LNCAP (cell line): ENCODE results near the gene TXNDC17.

ENCODE experiments used
- TF ChIP-seq, protein P1 (sequence below): fragments of 450-650 bp; IDR thresholded peaks from 2 replicates; pipeline ENCODE4 v1.5.1; 2017; ENCODE audit warnings: mild to moderate bottlenecking

TXNDC17 gene

DNA sequence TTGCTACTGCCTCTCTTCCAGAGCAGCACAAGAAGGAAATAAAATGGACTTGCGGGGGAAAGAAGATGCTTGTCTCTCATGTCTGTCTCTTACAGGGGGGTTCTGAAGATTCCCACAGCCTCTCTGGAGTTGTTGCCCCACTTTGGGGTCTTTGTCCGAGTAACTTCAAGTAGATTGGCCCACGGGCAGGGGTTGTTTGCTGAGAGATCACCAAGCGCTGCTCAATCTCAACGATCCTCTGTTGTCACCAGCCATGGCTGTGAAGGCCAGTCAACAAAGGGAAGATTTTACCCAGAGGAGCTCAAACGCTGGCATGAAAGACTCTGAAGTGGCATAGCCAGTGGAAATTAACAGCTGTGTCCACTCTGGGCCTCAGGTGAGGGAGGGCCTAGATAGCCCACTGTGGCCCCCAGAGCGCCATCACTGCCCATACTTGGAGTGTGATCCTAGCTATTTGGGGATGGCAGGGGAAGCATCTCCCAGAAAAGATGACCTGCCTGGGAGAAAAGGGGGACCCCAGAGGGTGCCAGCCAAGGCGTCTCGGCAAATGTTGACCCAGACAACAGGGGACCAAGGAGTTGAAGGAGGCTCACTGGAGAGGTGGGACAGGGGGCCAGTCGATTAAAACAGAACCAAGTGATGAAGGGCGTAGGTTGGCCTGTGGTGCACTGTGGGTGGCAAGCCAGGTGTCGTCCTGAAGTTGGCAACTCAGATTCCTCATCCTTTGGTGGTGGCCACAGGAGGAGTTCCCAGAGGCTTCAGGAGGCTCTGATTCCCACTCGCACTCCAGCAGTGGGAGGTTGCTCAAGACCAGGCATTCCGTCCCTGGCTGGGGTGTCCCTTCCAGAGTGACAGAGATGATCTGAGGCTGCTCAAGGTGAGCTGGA is 44.3 kb downstream of the TXNDC17 start:
- TF ChIP-seq, protein P1, sequence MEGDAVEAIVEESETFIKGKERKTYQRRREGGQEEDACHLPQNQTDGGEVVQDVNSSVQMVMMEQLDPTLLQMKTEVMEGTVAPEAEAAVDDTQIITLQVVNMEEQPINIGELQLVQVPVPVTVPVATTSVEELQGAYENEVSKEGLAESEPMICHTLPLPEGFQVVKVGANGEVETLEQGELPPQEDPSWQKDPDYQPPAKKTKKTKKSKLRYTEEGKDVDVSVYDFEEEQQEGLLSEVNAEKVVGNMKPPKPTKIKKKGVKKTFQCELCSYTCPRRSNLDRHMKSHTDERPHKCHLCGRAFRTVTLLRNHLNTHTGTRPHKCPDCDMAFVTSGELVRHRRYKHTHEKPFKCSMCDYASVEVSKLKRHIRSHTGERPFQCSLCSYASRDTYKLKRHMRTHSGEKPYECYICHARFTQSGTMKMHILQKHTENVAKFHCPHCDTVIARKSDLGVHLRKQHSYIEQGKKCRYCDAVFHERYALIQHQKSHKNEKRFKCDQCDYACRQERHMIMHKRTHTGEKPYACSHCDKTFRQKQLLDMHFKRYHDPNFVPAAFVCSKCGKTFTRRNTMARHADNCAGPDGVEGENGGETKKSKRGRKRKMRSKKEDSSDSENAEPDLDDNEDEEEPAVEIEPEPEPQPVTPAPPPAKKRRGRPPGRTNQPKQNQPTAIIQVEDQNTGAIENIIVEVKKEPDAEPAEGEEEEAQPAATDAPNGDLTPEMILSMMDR: no peak

DNA sequence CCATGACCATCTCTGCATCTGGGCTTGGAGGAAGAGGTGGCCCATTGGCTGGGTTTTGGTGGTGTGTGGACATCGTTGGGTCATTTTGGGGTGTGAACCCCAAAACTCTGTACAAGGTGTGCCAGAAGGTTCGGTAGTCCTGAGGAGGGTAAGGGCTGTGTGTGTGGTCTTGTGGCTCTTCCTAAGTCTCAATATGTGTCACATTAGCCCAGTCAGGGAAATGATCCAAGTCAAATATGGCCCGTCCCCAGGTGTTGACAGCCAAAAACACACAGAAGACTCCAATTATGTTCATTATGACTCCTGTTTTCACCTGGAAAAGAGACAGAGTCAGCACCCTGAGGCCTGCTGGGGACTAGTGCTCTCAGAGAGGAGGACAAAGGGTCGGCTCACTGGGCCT is 45.2 kb downstream of the TXNDC17 start:
- TF ChIP-seq, protein P1: no peak

DNA sequence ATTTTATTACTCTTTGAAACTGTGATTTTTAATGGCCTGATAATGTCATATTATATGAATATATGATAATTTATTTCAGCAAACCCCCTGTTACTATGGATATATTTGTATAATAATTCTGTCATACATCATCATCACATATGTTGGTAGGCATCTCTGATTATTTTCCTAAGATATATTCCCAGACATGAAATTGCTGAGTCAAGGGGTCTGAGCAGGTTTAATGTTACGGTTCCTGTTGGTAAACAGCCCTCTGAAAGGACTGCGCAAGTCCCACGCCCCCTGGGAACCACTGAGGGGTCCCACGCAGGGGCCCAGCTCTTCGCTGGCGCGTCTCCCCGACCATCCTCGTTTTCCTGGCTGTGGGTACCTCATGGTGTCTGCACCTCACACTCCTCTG is 48.1 kb downstream of the TXNDC17 start:
- TF ChIP-seq, protein P1: no peak

DNA sequence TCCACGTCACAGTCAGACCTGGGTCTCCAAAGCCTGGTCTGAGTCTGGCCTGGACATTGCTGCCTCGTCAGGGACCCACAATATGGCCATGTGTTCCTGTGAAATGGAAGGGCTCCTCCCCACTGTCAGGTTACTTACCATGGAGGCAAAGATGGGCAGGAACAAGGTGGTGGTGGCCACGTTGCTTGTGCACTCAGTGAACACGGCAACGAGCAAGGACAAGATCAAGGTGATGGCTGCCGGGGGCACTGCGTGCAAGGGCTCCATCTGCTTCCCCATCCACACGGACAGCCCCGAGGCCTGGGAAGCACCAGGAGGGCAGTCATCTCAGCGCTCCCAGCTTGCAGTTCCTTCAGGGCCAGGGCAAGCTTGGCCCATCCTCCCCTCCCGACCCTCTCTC is 49.8 kb downstream of the TXNDC17 start:
- TF ChIP-seq, protein P1: no peak

DNA sequence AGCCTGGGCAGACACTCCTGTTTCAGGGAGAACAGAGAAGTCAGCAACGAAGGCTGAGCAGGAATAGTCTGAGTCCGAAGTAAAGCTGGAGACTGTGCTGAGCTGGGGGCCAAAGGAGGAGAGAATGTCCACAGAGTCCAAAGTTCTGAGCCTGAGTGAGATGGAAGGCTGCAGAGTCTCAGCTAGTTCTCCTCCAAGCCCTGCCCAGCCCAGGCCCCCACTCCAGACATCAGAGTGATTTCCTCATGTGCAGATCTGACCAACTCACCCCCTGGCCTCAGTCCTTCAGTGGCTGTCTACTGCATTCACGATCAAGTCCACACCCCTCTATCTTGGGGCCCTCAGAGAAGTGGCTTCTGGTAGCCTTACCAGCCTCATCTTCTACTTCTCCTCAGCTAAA is 50.7 kb downstream of the TXNDC17 start:
- TF ChIP-seq, protein P1: no peak
